NT2/D1 (cell line): ENCODE measurements around the gene FRMPD4.

ENCODE experiments used
- YY1 ChIP-seq: IDR thresholded peaks from 2 replicates; pipeline ENCODE4 v1.6.1; 2011; ENCODE audit not compliant: insufficient read length, insufficient read depth
- ZNF274 ChIP-seq: IDR thresholded peaks from 2 replicates; pipeline ENCODE4 v1.6.1; 2011; ENCODE audit warnings: mild to moderate bottlenecking, low read depth, low read length

GRCh38 chrX:12325171-12325570, 186.9 kb downstream of the FRMPD4 start:
- TF ChIP-seq YY1: no peak
- no peak for TF ChIP-seq ZNF274
